HS-27A (cell line): Measurements from ENCODE around the gene DPEP2.
"Not testable (repeated sequence)": the region's sequence is repeated elsewhere in the genome, so short reads cannot be mapped to it uniquely, and the experiment has no call there.

Experiments used
- DNase-seq: peaks from one replicate; pipeline ENCODE4 v3.0.0-alpha.2; 2012; ENCODE audit warnings: low read depth, missing footprints

DPEP2 gene

DNA sequence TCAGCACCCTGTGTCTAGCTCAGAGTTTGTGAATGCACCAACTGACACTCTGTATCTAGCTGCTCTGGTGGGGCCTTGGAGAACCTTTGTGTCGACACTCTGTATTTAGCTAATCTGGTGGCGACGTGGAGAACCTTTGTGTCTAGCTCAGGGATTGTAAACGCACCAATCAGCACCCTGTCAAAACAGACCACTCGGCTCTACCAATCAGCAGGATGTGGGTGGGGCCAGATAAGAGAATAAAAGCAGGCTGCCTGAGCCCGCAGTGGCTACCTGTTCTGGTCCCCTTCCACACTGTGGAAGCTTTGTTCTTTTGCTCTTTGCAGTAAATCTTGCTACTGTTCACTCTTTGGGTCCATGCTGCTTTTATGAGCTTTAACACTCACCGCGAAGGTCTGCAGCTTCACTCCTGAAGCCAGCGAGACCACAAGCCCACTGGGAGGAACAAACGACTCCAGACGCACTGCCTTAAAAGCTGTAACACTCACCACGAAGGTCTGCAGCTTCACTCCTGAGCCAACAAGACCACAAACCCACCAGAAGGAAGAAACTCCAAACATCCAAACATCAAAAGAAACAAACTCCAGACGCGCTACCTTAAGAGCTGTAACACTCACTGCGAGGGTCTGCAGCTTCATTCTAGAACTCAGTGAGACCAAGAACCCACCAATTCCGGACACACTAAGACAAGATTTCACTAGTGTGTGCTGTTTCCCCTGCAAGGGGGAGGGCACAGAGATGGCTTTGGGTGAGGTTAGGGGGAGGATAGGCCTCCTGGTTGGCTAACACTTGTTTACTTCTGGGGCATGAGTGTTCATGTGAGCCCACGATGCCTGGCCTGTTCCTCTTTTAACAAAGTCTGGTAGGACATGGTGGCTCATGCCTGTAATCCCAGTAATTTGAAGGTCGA lies at the start of gene DPEP2:
DPEP2 (minus strand) TSS at position 706 of the 910 bp plus-strand sequence. CDS start 6,272 bp downstream, outside the sequence.
- not testable (repeated sequence) for DNase-seq

- DNase-seq = no peak
These were observed 48.7 kb upstream of the DPEP2 start for GRCh38 chr16:68047987-68048386.

GRCh38 chr16:68046106-68046505 lies 46.8 kb upstream of the DPEP2 start:
- DNase-seq = no peak

DNA sequence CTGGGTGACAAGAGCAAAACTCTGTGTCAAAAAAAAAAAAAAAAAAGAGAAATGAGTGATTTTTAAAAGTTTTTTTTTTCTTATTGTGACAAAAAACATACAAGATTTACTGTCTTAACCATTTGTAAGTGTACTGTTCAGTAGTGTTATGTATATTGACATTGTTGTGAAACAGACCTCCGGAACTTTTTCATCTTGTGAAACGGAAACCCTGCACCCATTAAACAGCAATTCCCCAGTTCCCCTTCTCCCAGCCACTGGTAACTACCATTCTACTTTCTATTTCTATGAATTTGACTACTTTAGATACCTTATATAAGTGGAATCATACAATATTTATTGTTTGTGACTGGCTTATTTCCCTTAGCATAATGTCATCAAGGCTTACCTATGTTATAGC lies 42.5 kb upstream of the DPEP2 start:
- DNase-seq = no peak

GRCh38 chr16:68040506-68041288 lies 41.4 kb upstream of the DPEP2 start:
- DNase-seq = peak; percentile 34

DNA sequence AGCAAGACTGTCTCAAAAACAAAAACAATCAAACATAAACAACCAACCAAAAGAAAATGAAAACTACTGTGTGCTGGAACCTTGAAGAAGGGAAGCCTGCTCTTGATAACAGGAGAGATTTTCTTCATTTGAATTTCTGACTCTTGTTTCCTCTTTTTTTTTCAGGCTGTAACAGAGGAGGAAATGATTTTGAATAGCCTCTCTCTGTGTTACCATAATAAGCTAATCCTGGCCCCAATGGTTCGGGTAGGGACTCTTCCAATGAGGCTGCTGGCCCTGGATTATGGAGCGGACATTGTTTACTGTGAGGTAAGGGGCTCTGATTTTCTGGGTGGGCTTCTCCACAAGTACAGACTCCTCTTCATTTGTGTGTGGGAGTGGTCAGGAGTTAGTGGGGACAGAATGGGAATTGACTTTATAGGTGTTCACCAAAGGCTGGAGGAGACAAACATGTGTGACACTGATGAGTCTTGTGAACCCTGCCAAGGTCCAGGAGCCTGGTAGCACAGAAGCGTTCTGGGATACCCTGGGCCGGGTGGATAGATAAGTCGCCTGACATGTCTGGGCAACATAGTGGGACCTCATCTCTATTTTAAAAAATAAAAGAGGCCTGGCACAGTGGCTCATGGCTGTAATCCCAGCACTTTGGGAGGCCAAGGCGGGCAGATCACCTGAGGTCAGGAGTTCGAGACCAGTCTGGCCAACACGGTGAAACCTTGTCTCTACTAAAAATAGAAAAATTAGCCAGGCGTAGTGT lies 38.7 kb upstream of the DPEP2 start:
- DNase-seq = no peak

DNA sequence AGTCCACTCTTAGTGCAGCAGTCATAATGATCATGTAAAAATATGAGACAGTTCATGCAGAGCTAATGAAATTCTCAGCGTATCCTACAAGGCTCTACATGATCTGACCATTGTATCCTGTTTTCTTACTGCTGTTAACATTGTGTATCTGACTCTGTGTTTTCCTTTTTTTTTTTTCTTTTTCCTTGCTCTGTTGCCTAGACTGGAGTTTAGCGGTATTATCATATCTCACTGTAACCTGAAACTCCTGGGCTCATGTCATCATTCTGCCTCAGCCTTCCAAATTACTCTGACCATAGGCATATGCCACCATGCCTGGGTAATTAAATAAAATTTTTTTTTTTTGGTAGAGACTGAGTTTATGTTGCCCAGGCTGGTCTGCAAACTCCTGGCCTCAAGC lies 35.9 kb upstream of the DPEP2 start:
- DNase-seq = no peak

DNA sequence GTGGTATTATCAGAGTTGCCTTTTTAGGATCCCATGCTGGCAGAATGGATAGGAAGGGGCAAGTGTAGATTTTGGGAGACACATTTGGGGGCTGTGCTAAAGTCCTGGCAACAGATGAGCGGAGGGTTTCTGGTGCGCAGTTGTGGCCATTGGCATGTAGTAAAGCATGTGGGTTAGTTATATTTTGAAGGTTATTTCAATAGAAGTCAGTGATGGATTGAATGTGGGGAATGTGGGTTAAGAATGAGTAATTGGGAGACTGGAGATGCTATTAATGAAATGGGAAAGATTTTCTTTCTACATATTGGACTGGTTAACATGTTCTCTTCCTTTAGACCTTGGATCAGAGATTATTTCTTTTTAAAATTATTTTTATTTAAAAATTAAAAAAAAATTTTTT lies 33.8 kb upstream of the DPEP2 start:
- no peak for DNase-seq

- peak; percentile 31 for DNase-seq
These were observed 32.7 kb upstream of the DPEP2 start for GRCh38 chr16:68031951-68032350.

DNA sequence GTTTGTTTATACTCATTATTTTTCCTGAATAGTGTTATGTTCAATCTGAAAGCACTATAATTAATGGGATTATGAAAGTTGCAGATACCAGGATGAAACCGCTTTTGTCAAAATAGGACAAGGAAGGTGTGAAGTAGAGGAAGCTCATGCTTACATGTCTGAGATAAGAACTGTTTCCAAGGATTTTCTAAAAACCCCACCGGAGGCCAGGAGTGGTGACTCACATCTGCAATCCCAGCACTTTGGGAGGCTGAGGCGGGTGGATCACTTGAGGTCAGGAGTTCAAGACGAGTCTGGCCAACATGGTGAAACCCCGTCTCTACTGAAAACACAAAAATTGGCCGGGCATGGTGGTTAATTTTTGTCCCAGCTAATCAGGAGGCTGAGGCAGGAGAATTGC lies 30.8 kb upstream of the DPEP2 start:
- DNase-seq = not testable (repeated sequence)

DNA sequence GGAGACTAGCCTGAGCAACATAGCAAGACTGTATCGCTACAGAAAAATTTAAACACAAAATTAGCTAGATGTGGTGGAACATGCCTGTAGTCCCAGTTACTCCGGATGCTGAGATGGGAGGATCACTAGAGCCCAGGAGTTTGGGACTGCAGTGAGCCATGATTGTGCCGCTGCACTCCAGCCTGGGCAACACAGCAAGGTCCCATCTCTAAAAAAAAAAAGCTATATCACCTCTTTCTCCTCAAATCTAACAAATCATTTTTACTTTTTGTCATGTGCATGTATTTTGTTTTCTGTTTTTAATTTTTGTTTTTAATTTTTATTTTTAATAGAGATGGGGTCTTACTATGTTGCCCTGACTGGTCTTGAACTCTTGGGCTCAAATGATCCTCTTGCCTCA lies 29.7 kb upstream of the DPEP2 start:
- no peak for DNase-seq

- DNase-seq = peak; percentile 91
These were observed 23.6 kb upstream of the DPEP2 start, which contains the start of the genes DDX28 and DUS2 for GRCh38 chr16:68022728-68023537. DDX28 (minus strand) TSS chr16:68023232; CDS start chr16:68023202, 30 bp downstream. DUS2 (plus strand) TSS chr16:68023284; CDS start chr16:68038024, 14,740 bp downstream.

DNA sequence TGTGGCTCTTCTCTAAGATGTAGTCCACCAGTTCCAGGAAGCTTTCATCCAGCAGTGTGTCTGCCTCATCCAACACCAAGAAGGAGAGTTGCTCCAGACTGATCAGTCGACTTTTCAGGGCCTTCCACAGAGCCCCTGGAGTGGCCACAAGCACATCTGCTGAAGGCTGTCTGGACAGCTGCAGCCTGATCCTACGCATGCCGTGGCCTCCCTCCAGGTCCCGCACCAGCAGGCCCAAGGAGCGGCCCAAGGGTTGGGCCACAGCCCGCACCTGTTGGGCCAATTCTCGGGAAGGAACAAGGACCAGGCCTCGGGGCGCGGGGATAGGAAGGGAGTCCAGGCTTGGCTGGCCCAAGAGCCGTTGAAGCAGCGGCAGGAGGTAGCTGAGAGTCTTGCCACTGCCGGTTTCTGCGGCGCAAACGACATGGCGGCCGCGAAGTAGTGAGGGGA lies 23.0 kb upstream of the DPEP2 start:
- DNase-seq = no peak

DNA sequence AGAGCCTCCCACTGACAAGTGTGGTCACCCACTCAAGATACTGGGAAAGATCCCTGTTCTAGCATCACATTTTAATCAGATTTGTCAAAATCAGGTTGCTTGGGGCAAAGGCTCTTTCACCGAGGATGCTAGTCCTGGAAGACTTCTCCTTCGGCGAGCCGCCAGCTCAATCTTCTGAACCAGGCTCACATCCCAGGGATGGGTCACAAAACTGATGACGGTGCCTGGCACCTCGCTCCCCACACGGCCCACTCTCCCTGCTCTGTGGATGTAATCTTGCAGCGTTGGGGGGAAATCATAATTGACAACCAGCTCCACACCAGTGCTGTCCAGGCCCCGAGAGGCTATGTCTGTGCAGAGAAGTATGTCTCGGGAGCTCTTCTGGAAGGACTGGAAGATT lies 22.2 kb upstream of the DPEP2 start:
- no peak for DNase-seq

DNA sequence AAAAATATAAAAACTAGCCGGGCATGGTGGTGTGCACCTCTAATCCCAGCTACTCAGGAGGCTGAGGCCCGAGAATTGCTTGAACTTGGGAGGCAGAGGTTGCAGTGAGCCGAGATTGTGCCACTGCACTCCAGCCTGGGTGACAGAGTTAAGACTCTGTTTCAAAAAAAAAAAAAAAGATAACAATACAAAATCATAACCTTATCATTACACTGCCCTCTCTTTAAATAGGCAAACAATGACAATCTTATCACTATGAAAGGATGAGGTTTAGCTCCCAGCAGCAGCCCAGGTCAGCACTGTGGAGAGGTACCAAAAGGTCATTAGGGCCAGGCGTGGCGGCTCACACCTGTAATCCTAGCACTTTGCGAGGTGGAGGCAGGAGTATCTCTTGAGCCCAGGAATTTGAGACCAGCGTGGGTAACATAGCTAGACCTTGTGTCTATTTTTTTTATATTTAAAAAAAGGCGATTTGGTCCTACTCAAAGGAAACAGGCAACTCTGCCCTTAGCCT lies 19.9 kb upstream of the DPEP2 start:
- DNase-seq = no peak

- DNase-seq = no peak
These were observed 16.4 kb upstream of the DPEP2 start, which contains the start of gene DPEP2NB for GRCh38 chr16:68015681-68016080. DPEP2NB (minus strand) TSS chr16:68015911; CDS start chr16:68015770, 141 bp downstream.

GRCh38 chr16:68013440-68013839 lies 14.2 kb upstream of the DPEP2 start:
- DNase-seq = no peak

- not testable (repeated sequence) for DNase-seq
These were observed 10.6 kb upstream of the DPEP2 start for GRCh38 chr16:68009872-68010271.

- DNase-seq = no peak
These were observed 10.0 kb upstream of the DPEP2 start for GRCh38 chr16:68009157-68009735.

GRCh38 chr16:68005786-68006286 lies 6.6 kb upstream of the DPEP2 start:
- no peak for DNase-seq
